Right lobe of liver (tissue), 6 donors: Measurements from ENCODE around the gene ADI1. TPM values are rescaled to one million over a fixed set of nuclear protein-coding genes. Genes with fewer than 3 reads are reported as not detected.

Experiments used
- ATAC-seq, 4 donors: fragments of 200-7000 bp; cut with Tn5 transposase; one replicate each; pipeline ENCODE4 v1.9.1; 2020; ENCODE audit warnings: mild to moderate bottlenecking in 4 of 4, moderate library complexity in 4 of 4
- DNase-seq, 3 donors: peaks; one replicate each; pipeline ENCODE4 v3.0.0-alpha.2; 2020
- H3K27ac ChIP-seq, 3 donors: fragments of 200-600 bp; one replicate each; pipeline ENCODE4 v1.8.0; 2022
- H3K27me3 ChIP-seq, 2 donors: fragments of 200-600 bp; one replicate each; pipeline ENCODE4 v1.8.0; 2022
- H3K36me3 ChIP-seq, 4 donors: fragments of 200-600 bp; sonication (generic) in 1 of 4; one replicate each; pipeline versions ENCODE4 v1.5.1 to v1.8.0; 2017 to 2022; ENCODE audit warnings: control low read depth in 1 of 4
- H3K4me1 ChIP-seq, 4 donors: fragments of 200-600 bp; sonication (generic) in 1 of 4; one replicate each; pipeline versions ENCODE4 v1.5.1 to v1.8.0; 2017 to 2022; ENCODE audit warnings: control low read depth in 1 of 4
- H3K4me3 ChIP-seq, 3 donors: fragments of 200-600 bp; one replicate each; pipeline ENCODE4 v1.8.0; 2022
- H3K9me3 ChIP-seq, 4 donors: fragments of 200-600 bp; sonication (generic) in 1 of 4; one replicate each; pipeline versions ENCODE4 v1.5.1 to v1.8.0; 2017 to 2022; ENCODE audit warnings: control low read depth in 1 of 4
- CTCF ChIP-seq, 4 donors: fragments of 200-600 bp in 3 of 4; fragments of 450-650 bp in 1 of 4; IDR thresholded peaks; one replicate each; pipeline versions ENCODE4 v1.5.1 to v1.8.0; 2016 to 2022; ENCODE audit warnings: antibody characterized with exemption in 4 of 4, mild to moderate bottlenecking in 2 of 4
- POLR2A ChIP-seq: fragments of 450-650 bp; IDR thresholded peaks from one replicate; pipeline ENCODE4 v1.6.1; 2017; ENCODE audit warnings: antibody characterized with exemption, mild to moderate bottlenecking
- whole genome bisulfite sequencing: methylation state at CpG from one replicate; pipeline ENCODE4 v1.1.6; 2018; ENCODE audit warnings: low coverage, low lambda C conversion rate; ENCODE audit not compliant: insufficient coverage; ENCODE audit errors: missing lambda C conversion rate; 5-methylcytosine and 5-hydroxymethylcytosine counted together
- intact Hi-C, 2 donors: fragments of 100-400 bp; cut with DNase I; formaldehyde crosslinking; loops; one replicate each; pipeline versions ENCODE4 v1.11.2 to v1.14.1; 2022
- total RNA-seq, 6 experiments: library from RNA; depleted of rRNA in 2 of 6; stranded (reverse); fragments of >200 nt in 2 of 6; fragmentation: NEBNext Ultra II Directional in 3 of 6; extraction: Animal tissue kit (Norgen Biotek cat#: 25700) in 3 of 6; gene quantifications; one replicate each; pipeline versions ENCODE4 v1.1.0 to v1.2.4, GENCODE V29; 2016 to 2023
- donor health status: DM: no; HTN: yes; CAD: no.
- donor health status: DM: no; HTN: no; CAD: no.
- donor health status: DM: no; HTN: no; CAD: no.
- donor health status: DM: no; HTN: yes; CAD: no.
- donor health status: DM: no; HTN: yes; CAD: no.

Gene ADI1
- total RNA-seq, 6 experiments from 2014 or later, result 165 to 470 (median 246) TPM

GRCh38 chr2:3479430-3480320 lies 39.7 kb downstream of the ADI1 start:
- TF ChIP-seq CTCF (IDR thresholded peaks at IDR 0.05) (no peak), POLR2A (no peak)
- H3K4me3 ChIP-seq, result no peak overlapping the region
- peaks cover 0 to 13% (median 4%) of the 10 kb centered on the region in 4 donors for H3K4me1 ChIP-seq
- intact Hi-C loops, result no loop called here
- 81% methylated on average over 15 of the region's 31 CpGs for WGBS
- DNase-seq, result no peak
- no peak for ATAC-seq
- no peaks in the 10 kb centered on the region for H3K27me3 ChIP-seq
- peaks cover 0 to 8% (median 3%) of the 10 kb centered on the region in 4 donors for H3K36me3 ChIP-seq
- no peak overlapping the region for H3K27ac ChIP-seq
- H3K9me3 ChIP-seq, result no peaks in the 10 kb centered on the region

GRCh38 chr2:3478846-3479385 lies 40.4 kb downstream of the ADI1 start:
- intact Hi-C loops, result no loop called here
- TF ChIP-seq POLR2A, result no peak
- no peak for TF ChIP-seq CTCF (IDR thresholded peaks at IDR 0.05)
- ATAC-seq (no peak), DNase-seq (no peak)
- Histone ChIP-seq H3K4me1 (peaks cover 0 to 13% (median 4%) of the 10 kb centered on the region in 4 donors), H3K4me3 (no peak overlapping the region), H3K9me3 (no peaks in the 10 kb centered on the region), H3K36me3 (peaks cover 0 to 9% (median 3%) of the 10 kb centered on the region in 4 donors), H3K27me3 (no peaks in the 10 kb centered on the region), H3K27ac (no peak overlapping the region)
- WGBS, result 100% methylated on average over 1 of the region's 19 CpGs

- TF ChIP-seq CTCF (IDR thresholded peaks at IDR 0.05) (no peak), POLR2A (no peak)
- Histone ChIP-seq H3K9me3 (no peaks in the 10 kb centered on the region), H3K27ac (no peak overlapping the region), H3K4me1 (peaks cover 0 to 13% (median 4%) of the 10 kb centered on the region in 4 donors), H3K4me3 (no peak overlapping the region), H3K27me3 (no peaks in the 10 kb centered on the region), H3K36me3 (peaks cover 0 to 12% (median 5%) of the 10 kb centered on the region in 4 donors)
- no peak for ATAC-seq
- DNase-seq, result no peak
- intact Hi-C loops, result no loop called here
- 58% methylated on average over 5 of the region's 5 CpGs for WGBS
Observed at GRCh38 chr2:3476985-3477327, 42.4 kb downstream of the ADI1 start.

- WGBS, result 69% methylated on average over 7 of the region's 14 CpGs
- TF ChIP-seq CTCF (IDR thresholded peaks at IDR 0.05) (no peak), POLR2A (no peak)
- Histone ChIP-seq H3K4me1 (peaks cover 0 to 13% (median 4%) of the 10 kb centered on the region in 4 donors), H3K27ac (no peak overlapping the region), H3K4me3 (no peak overlapping the region), H3K27me3 (no peaks in the 10 kb centered on the region), H3K9me3 (no peaks in the 10 kb centered on the region), H3K36me3 (peaks cover 0 to 12% (median 5%) of the 10 kb centered on the region in 4 donors)
- no peak for ATAC-seq
- intact Hi-C loops, result no loop called here
- DNase-seq, result no peak
Observed at GRCh38 chr2:3476321-3476984, 42.9 kb downstream of the ADI1 start.
